DOHH2 (cell line): ENCODE measurements around the gene AK9.

Experiments
- EZH2phosphoT487 ChIP-seq: fragments of 200-600 bp; sonication (generic); IDR thresholded peaks from 2 replicates; pipeline ENCODE4 v1.6.1; 2017; ENCODE audit warnings: borderline replicate concordance, mild to moderate bottlenecking, antibody characterized with exemption, low read length, moderate library complexity, mixed read lengths
- TF ChIP-seq, protein P1 (sequence below): fragments of 200-600 bp; sonication (generic); IDR thresholded peaks from one replicate; pipeline ENCODE4 v1.5.1; 2014; ENCODE audit warnings: antibody characterized with exemption, mild to moderate bottlenecking, low read depth, low read length; ENCODE audit not compliant: poor library complexity, severe bottlenecking

GRCh38 chr6:109526905-109527628 lies 163.9 kb downstream of the AK9 start:
- TF ChIP-seq, protein P1, sequence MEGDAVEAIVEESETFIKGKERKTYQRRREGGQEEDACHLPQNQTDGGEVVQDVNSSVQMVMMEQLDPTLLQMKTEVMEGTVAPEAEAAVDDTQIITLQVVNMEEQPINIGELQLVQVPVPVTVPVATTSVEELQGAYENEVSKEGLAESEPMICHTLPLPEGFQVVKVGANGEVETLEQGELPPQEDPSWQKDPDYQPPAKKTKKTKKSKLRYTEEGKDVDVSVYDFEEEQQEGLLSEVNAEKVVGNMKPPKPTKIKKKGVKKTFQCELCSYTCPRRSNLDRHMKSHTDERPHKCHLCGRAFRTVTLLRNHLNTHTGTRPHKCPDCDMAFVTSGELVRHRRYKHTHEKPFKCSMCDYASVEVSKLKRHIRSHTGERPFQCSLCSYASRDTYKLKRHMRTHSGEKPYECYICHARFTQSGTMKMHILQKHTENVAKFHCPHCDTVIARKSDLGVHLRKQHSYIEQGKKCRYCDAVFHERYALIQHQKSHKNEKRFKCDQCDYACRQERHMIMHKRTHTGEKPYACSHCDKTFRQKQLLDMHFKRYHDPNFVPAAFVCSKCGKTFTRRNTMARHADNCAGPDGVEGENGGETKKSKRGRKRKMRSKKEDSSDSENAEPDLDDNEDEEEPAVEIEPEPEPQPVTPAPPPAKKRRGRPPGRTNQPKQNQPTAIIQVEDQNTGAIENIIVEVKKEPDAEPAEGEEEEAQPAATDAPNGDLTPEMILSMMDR = peak; percentile 80
- TF ChIP-seq EZH2phosphoT487 = no peak
